SK-N-SH treated with all-trans-retinoic acid at 6 μM for 48 hours (cell line): ENCODE data around the gene INTS15.

ENCODE experiments used
- ATAC-seq: fragments of 200-7000 bp; cut with Tn5 transposase; 3 replicates; pipeline ENCODE4 v1.9.1; 2020; ENCODE audit warnings: mild to moderate bottlenecking, moderate library complexity
- TOX ChIP-seq: fragments of 250-450 bp; sonication (Bioruptor Pico); IDR thresholded peaks from 2 replicates; pipeline ENCODE4 v1.8.0; 2021; ENCODE audit warnings: mild to moderate bottlenecking, moderate library complexity, borderline replicate concordance
- TSHZ2 ChIP-seq: fragments of 250-450 bp; sonication (Bioruptor Pico); IDR thresholded peaks from 2 replicates; pipeline ENCODE4 v1.5.0; 2020; ENCODE audit warnings: mild to moderate bottlenecking, moderate library complexity
- ZC3H10 ChIP-seq: fragments of 250-450 bp; sonication (Bioruptor Pico); IDR thresholded peaks from 2 replicates; pipeline ENCODE4 v1.5.1; 2021; ENCODE audit warnings: mild to moderate bottlenecking, moderate library complexity

INTS15 gene

GRCh38 chr7:6656413-6656812, 66.6 kb downstream of the INTS15 start:
- ATAC-seq: no peak
- TF ChIP-seq TOX (CRISPR knock-in tag) (no peak), TSHZ2 (no peak), ZC3H10 (CRISPR knock-in tag) (no peak)
